Amniotic stem cell (primary cell): ENCODE data around the gene ATP4B.

Experiments used
- DNase-seq: peaks from one replicate; lab custom pipeline; 2025; lab: John Stamatoyannopoulos, UW

Gene ATP4B

DNA sequence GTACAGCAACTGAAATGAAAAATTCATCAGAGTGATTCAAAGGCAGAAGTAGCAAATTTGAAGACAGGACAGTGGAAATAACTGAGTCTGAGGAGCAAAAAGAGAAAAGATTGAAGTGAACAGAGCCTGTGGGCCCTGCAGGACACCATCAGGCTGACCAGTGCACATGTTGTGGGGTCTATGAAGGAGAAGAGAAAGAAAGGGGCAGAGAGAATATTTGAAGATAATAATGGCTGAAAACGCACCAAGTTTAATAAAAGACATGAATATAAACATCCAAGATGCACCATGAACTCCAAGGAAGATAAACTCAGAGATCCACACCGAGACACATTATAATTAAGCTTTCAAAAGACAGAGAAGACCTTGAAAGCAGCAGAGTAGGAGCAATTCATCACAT is 15.4 kb downstream of the ATP4B start:
- no peak for DNase-seq

DNA sequence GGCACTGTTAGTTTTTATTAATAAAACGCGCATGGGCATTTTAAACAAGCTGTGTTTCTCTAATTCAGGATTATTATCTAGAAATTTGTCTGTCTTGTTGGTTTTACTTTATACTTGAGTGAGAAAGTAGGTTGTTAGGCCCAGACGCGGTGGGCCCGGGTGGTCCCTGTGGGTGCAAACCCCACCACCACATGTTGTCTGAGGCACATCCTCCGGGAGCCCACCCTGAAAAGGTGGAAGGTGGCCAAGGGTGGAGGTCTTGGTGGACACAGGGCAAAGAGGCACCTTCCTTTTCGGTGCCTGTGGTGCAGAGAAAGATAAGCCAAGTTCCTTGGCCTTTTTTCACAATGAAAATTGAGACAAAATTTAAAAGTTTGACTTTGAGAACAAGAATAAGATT is 16.6 kb downstream of the ATP4B start:
- no peak for DNase-seq

GRCh38 chr13:113639616-113640262 is 18.3 kb downstream of the ATP4B start:
- DNase-seq = no peak

DNA sequence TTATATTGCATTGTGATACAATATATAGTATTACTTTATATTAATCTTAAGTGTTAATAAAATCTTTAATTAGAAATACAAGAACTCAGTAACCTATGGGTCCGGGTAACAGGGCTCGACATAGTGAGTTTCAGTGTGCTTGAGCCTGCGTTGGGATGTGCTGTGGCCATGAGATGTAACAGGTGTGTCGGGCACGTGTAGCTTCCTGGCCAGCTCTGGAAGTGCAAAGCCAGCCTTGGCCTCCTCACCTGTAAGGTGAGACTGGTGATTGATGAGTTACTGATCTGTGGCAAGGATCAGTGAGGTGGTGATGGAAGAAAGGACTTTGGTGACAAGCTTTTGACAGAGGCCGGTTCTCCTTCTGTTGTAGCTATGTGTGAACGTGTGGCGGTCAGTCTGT is 19.2 kb downstream of the ATP4B start:
- DNase-seq = no peak

DNA sequence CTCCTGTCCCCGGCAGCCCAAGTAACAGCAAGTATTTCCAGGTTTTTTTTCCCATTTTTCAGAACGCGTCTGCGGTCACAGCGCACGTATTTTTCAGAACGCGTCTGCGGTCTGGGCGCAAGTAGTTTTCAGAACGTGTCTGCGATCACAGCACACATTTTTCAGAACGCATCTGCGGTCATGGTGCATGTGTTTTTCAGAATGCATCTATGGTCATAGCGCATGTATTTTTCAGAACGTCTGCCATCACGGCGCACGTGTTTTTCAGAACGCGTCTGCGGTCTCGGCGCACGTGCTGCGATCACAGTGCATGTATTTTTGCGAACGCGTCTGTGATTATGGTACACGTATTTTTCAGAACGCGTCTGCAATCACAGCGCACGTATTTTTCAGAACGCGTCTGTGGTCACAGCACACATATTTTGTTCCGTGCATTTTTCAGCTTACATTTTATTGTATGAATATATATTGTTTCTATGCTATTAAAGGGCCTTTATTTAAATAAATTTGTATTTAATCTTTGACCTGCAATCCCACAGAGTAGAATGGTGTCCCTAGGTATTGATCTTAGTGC is 19.7 kb downstream of the ATP4B start:
- DNase-seq = no peak

- no peak for DNase-seq
Measured at GRCh38 chr13:113637262-113638160, 20.5 kb downstream of the ATP4B start.

GRCh38 chr13:113636266-113636963 is 21.6 kb downstream of the ATP4B start:
- DNase-seq = no peak

GRCh38 chr13:113635709-113636108 is 22.3 kb downstream of the ATP4B start:
- DNase-seq = no peak

GRCh38 chr13:113635048-113635420 is 23.0 kb downstream of the ATP4B start:
- no peak for DNase-seq

- no peak for DNase-seq
Measured at GRCh38 chr13:113634279-113635047, 23.5 kb downstream of the ATP4B start.

- no peak for DNase-seq
Measured at GRCh38 chr13:113633485-113633873, 24.5 kb downstream of the ATP4B start.

DNA sequence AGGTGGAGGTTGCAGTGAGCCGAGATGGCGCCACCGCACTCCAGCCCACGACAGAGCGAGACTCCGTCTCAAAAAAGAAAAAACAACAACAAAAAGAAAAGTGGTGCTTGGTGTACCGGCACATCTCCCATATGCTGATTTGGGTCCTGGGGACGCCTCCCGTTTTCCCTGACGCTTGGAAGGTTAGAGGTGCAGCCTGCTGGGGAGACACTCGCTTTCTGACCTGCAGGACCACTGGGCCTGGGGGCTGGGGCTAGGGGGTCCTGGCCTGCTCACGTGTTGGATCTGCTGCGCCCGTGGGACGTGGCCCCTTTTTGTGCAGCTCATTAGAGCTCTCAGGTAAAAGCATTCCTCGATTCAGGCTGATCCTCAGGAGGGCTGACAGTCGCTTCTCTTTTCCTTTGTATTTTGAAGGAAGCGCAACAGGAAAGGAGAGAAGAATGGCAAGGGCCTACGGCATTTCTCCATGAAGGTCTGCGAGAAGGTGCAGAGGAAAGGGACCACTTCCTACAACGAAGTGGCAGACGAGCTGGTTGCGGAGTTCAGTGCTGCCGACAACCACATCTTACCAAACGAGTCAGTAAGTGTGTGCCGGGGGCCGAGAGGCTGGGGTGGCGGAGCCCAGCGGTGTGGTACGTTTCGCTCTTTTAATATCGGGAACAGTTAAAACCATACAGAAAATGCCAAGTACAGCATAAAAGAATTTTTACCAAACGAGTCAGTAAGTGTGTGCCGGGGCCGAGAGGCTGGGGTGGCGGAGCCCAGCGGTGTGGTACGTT is 25.1 kb downstream of the ATP4B start:
- no peak for DNase-seq

- DNase-seq = no peak
Measured at GRCh38 chr13:113631341-113632095, 26.5 kb downstream of the ATP4B start.

GRCh38 chr13:113630804-113631203 is 27.2 kb downstream of the ATP4B start:
- DNase-seq = no peak

DNA sequence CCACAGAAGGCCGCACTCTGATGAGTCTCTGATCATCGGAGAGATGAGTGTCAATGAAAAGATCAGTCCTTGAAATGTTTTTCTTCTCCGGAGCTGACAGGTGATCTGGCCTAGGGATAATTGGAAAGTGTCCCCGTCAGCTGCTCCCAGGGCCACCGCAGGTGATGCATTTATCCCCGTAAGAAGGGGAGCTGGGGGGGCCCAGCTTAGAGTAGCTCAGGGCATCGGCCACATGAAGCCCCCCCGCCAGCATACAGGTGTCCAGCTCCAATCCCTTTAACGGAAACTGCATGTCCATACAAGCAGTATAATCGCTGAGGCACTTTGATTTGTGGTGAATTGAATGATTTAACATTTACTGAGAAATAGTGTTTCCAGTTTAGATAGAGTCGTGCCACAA is 27.7 kb downstream of the ATP4B start:
- DNase-seq = no peak

DNA sequence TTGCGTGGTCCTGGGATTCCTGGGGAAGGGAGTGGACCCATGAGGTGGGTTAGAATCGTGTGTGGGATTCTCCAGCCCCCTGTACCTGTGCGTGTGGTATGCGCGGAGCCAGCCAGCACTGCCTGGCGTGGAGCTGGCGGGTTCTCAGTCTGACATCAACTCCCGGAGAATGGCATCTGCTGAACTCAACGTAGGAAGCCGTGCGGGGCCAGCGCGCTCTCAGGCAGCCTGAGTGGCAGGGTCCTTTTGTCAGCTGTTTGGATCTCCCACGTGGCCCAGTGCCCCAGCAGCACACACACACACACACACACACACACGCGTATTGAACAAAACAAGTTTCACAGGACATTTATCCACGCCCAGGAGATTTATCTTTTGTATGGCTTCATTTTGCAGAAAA is 28.1 kb downstream of the ATP4B start:
- no peak for DNase-seq

DNA sequence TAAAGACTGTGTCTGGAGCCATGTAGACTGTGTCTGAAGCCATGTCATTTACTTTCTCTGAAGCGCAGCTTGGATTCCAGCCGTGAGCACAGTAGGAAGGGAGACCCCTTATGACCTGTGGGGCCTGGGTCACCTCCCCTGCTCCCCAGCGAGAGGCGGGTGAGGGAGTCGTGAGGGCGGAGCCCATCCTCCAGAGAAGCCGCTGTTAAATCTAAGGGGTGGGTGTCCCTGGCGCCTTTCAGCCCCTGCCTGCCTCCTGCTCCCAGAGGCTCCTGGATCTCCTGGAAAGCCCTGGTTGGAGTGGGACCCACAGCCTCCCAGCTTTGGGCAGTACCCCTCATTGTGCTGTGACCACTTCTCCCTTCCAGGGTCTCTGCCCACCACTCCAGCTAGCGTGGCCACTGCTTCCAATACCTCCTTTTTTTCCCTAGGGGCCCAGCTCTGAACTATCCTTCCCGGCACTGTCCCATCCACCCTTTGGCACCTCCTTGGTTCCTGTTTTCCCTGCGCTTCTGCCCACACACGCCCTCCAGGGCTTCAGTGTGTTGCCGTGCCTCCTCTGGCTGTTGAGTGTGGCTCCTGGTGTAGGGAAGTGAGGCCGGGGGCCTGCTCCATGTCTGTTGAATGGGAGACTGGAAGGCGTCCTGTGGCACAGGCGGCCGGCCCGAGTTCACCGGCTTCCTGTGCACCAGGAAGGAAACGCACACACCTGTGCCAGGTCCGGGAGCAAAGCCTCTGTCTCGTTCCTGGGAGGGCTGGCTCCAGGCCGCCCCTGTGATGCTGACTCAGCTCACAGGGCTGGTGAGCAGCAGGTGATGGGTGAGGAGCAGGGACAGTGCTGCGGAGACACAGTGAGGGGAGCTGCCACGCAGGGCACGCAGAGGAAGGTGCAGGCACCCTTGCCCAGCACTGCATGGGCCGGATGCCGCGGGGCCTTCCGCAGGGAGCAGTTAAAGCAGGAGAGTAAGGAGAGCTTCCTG is 29.4 kb downstream of the ATP4B start:
- no peak for DNase-seq

GRCh38 chr13:113627136-113627535 is 30.9 kb downstream of the ATP4B start:
- DNase-seq = no peak
